K562 (cell line): ENCODE results near the gene RNF6. TPM values are rescaled to one million over a fixed set of nuclear protein-coding genes. Genes with fewer than 3 reads are reported as not detected.

Experiments used
- ATAC-seq: fragments of 200-7000 bp; cut with Tn5 transposase; 3 replicates; pipeline ENCODE4 v1.9.1; 2020; ENCODE audit warnings: moderate library complexity
- BruUV-seq: library from RNA; stranded (reverse); fragments of 400-500 nt; replicated peaks from 2 replicates; lab custom pipeline; 2021; lab: Mats Ljungman, UMichigan
- CTCF ChIA-PET: fragments of 300-600 bp; formaldehyde crosslinking; extraction: SDS; loops from one replicate; lab custom pipeline; 2021; ENCODE audit warnings: low intra/inter-chr PET ratio; lab: Yijun Ruan, JAX
- POLR2A ChIA-PET: fragments of 300-600, 350-650 bp; sonication (Branson Sonifier 250); formaldehyde crosslinking; extraction: SDS; loops from one replicate; lab custom pipeline; 2021; ENCODE audit warnings: antibody characterized with exemption, inconsistent platforms; lab: Yijun Ruan, JAX
- DNase-seq, 4 experiments: peaks; one replicate each; pipeline versions ENCODE4 v3.0.0 to v3.0.0-alpha.2; 2011 to 2018; ENCODE audit warnings: low spot score in 3 of 4, mixed read lengths in 3 of 4; ENCODE audit errors: extremely low read depth in 1 of 4
- FAIRE-seq: peaks from 2 replicates; lab custom pipeline; 2011; peaks lifted over from hg19 to GRCh38; lab: Jason Lieb, UNC
- H2AFZ ChIP-seq: 2 replicates; pipeline ENCODE4 v1.6.0; 2011; ENCODE audit warnings: low read depth, low read length, control low read depth, inconsistent platforms
- H3K27ac ChIP-seq: fragments of 200-600 bp; 3 replicates; pipeline ENCODE4 v1.8.0; 2011; ENCODE audit warnings: low read depth, mild to moderate bottlenecking, control low read depth, inconsistent platforms, low read length, moderate library complexity, mixed read lengths; ENCODE audit errors: extremely low read depth
- H3K27me3 ChIP-seq, 2 experiments: fragments of 300-600 bp in 1 of 2; 2 replicates in 1 of 2; 3 replicates in 1 of 2; pipeline versions ENCODE4 v1.6.0 to v1.8.0; 2011; ENCODE audit warnings: inconsistent platforms in 2 of 2, low read length in 2 of 2, mild to moderate bottlenecking in 1 of 2, mixed read lengths in 1 of 2, moderate library complexity in 1 of 2; ENCODE audit not compliant: control insufficient read depth in 2 of 2, insufficient read depth in 2 of 2
- H3K36me3 ChIP-seq: fragments of 300-600 bp; 3 replicates; pipeline ENCODE4 v1.8.0; 2011; ENCODE audit warnings: mild to moderate bottlenecking, low read length, inconsistent platforms; ENCODE audit not compliant: control insufficient read depth, insufficient read depth
- H3K4me1 ChIP-seq, 2 experiments: fragments of 200-600 bp in 1 of 2; replicated peaks in 1 of 2; 2 replicates in 1 of 2; 3 replicates in 1 of 2; pipeline versions ENCODE4 v1.5.1 to v1.8.0; 2011; ENCODE audit warnings: inconsistent platforms in 2 of 2, low read length in 2 of 2, mild to moderate bottlenecking in 1 of 2, mixed read lengths in 1 of 2, moderate library complexity in 1 of 2; ENCODE audit not compliant: control insufficient read depth in 2 of 2, insufficient read depth in 2 of 2
- H3K4me2 ChIP-seq: 2 replicates; pipeline ENCODE4 v1.6.1; 2011; ENCODE audit warnings: low read length, control low read depth, inconsistent platforms, mixed read lengths; ENCODE audit not compliant: insufficient read depth
- H3K4me3 ChIP-seq: fragments of 200-600 bp; sonication (generic), shearing (Covaris generic); 2 replicates; pipeline ENCODE4 v1.5.1; 2016; ENCODE audit warnings: control low read depth, inconsistent platforms
- H3K79me2 ChIP-seq: fragments of 200-600 bp; 3 replicates; pipeline ENCODE4 v1.8.0; 2011; ENCODE audit warnings: low read length, inconsistent platforms; ENCODE audit not compliant: control insufficient read depth, insufficient read depth
- H3K9ac ChIP-seq, 2 experiments: 2 replicates each; pipeline versions ENCODE4 v1.6.0 to v1.6.1; 2011; ENCODE audit warnings: low read depth in 2 of 2, low read length in 2 of 2, control low read depth in 1 of 2, inconsistent platforms in 1 of 2, mild to moderate bottlenecking in 1 of 2, mixed read lengths in 1 of 2; ENCODE audit not compliant: insufficient read depth in 1 of 2
- H3K9me1 ChIP-seq: one replicate; pipeline ENCODE4 v1.6.0; 2011; ENCODE audit warnings: inconsistent platforms, mild to moderate bottlenecking, low read length, moderate library complexity; ENCODE audit not compliant: control insufficient read depth, insufficient read depth
- H3K9me3 ChIP-seq: replicated peaks from 2 replicates; pipeline ENCODE4 v1.5.1; 2011; ENCODE audit warnings: low read depth, low read length, inconsistent platforms; ENCODE audit not compliant: control insufficient read depth, insufficient read depth
- H4K20me1 ChIP-seq: replicated peaks from 2 replicates; pipeline ENCODE4 v1.6.1; 2011; ENCODE audit warnings: low read length, inconsistent platforms, mixed read lengths; ENCODE audit not compliant: control insufficient read depth, insufficient read depth
- E2F6 ChIP-seq, 2 experiments: IDR thresholded peaks; 2 replicates each; pipeline ENCODE4 v1.6.1; 2011; ENCODE audit warnings: borderline replicate concordance in 1 of 2, control low read depth in 1 of 2, low read depth in 1 of 2, low read length in 1 of 2, mild to moderate bottlenecking in 1 of 2, mixed read lengths in 1 of 2, moderate library complexity in 1 of 2; ENCODE audit not compliant: insufficient read depth in 1 of 2, insufficient read length in 1 of 2, poor library complexity in 1 of 2, severe bottlenecking in 1 of 2; ENCODE audit errors: extremely low read depth in 1 of 2
- PATZ1 ChIP-seq: fragments of 250-450 bp; sonication (Bioruptor Pico); IDR thresholded peaks from 2 replicates; pipeline ENCODE4 v1.5.0; 2020; ENCODE audit warnings: mild to moderate bottlenecking, borderline replicate concordance
- WGBS: fragments of 100-300 bp; shearing (Covaris generic); methylation state at CpG from one replicate; pipeline ENCODE4 v1.1.6; 2016; ENCODE audit warnings: low coverage, mixed read lengths; ENCODE audit not compliant: insufficient coverage; ENCODE audit errors: missing lambda C conversion rate; 5-methylcytosine and 5-hydroxymethylcytosine counted together
- in situ Hi-C: fragments of 300-500 bp; cut with MboI; formaldehyde crosslinking; loops from 4 replicates; pipeline ENCODE4 v1.15.0; 2018; ENCODE audit warnings: inconsistent platforms, mixed read lengths
- intact Hi-C: fragments of 100-400 bp; cut with micrococcal nuclease; formaldehyde crosslinking; loops from 2 replicates; pipeline ENCODE4 v1.14.2; 2022
- polyA plus RNA-seq, 8 experiments: library from polyadenylated mRNA; depleted of rRNA in 4 of 8; stranded (reverse) in 5 of 8; unstranded in 3 of 8; fragments of >200 nt; fragmentation: Nextera tagmentation in 2 of 8; fragmentation: Illumina TruSeq in 1 of 8; extraction: Ambion mirVana in 2 of 8; extraction: Trizol in 1 of 8; gene quantifications; 2 replicates each; pipeline versions ENCODE4 v1.2.1 to v1.2.3, GENCODE V29; 2011 to 2014; ENCODE audit warnings: inconsistent platforms in 1 of 8, missing spikeins in 1 of 8
- total RNA-seq, 7 experiments: library from RNA; depleted of rRNA in 6 of 7; stranded (reverse); fragments of >200 nt in 6 of 7; fragmentation: Illumina TruSeq in 2 of 7; extraction: Trizol in 2 of 7; gene quantifications; 2 replicates each; pipeline versions ENCODE4 v1.2.1 to v1.2.3, GENCODE V29; 2011 to 2021; ENCODE audit warnings: low replicate concordance in 1 of 7
- TF ChIP-seq, protein P1 (sequence below): fragments of 200-800 bp; sonication (Bioruptor generic); IDR thresholded peaks from 2 replicates; pipeline ENCODE4 v1.6.1; 2016; ENCODE audit warnings: missing genetic modification characterization, missing compliant biosample characterization
- TF ChIP-seq, protein P2 (sequence below): fragments of 250-450 bp; sonication (Bioruptor Pico); IDR thresholded peaks from 2 replicates; pipeline ENCODE4 v1.5.0; 2021; ENCODE audit warnings: mild to moderate bottlenecking, moderate library complexity

RNF6 gene
- total and polyA plus RNA-seq, 9 of the 15 experiments (the other 6 are each of a cell fraction or from before 2014, with no cell fraction given), result 12.0 to 31.4 (median 22.3) TPM

GRCh38 chr13:26168835-26169234, 53.3 kb downstream of the RNF6 start:
- no peak overlapping the region for H3K4me3 ChIP-seq
- in situ Hi-C loops (no loop called here), intact Hi-C loops (no loop called here)
- no peaks in the 10 kb centered on the region for H4K20me1 ChIP-seq
- H3K27me3 ChIP-seq, result peaks cover 0 to 2% of the 10 kb centered on the region in 2 experiments; a peak in 1 of 5 replicates
- H3K36me3 ChIP-seq, result no peaks in the 10 kb centered on the region
- no peaks in the 10 kb centered on the region for H3K9me3 ChIP-seq
- H3K9me1 ChIP-seq, result no peaks in the 10 kb centered on the region
- WGBS, result 0% methylated on average over 3 of the region's 3 CpGs
- DNase-seq (no peak), FAIRE-seq (no peak), ATAC-seq (no peak)
- H3K27ac ChIP-seq, result no peak overlapping the region
- CTCF ChIA-PET, result no interaction called here
- H3K9ac ChIP-seq, result no peak overlapping the region
- POLR2A ChIA-PET, result no interaction called here
- no TSS peak for BruUV-seq
- H2AFZ ChIP-seq, result no peak overlapping the region
- no peaks in the 10 kb centered on the region for H3K4me1 ChIP-seq
- no peaks in the 10 kb centered on the region for H3K79me2 ChIP-seq
- no peak overlapping the region for H3K4me2 ChIP-seq
- TF ChIP-seq E2F6 (IDR thresholded peaks at IDR 0.05; ENCODE audit: borderline replicate concordance in 1 of 2, extremely low read depth in 1 of 2, insufficient read depth in 1 of 2, insufficient read length in 1 of 2, low read depth in 1 of 2, low read length in 1 of 2, poor library complexity in 1 of 2, severe bottlenecking in 1 of 2) (no peak), PATZ1 (CRISPR knock-in tag) (no peak)
- TF ChIP-seq, protein P1, sequence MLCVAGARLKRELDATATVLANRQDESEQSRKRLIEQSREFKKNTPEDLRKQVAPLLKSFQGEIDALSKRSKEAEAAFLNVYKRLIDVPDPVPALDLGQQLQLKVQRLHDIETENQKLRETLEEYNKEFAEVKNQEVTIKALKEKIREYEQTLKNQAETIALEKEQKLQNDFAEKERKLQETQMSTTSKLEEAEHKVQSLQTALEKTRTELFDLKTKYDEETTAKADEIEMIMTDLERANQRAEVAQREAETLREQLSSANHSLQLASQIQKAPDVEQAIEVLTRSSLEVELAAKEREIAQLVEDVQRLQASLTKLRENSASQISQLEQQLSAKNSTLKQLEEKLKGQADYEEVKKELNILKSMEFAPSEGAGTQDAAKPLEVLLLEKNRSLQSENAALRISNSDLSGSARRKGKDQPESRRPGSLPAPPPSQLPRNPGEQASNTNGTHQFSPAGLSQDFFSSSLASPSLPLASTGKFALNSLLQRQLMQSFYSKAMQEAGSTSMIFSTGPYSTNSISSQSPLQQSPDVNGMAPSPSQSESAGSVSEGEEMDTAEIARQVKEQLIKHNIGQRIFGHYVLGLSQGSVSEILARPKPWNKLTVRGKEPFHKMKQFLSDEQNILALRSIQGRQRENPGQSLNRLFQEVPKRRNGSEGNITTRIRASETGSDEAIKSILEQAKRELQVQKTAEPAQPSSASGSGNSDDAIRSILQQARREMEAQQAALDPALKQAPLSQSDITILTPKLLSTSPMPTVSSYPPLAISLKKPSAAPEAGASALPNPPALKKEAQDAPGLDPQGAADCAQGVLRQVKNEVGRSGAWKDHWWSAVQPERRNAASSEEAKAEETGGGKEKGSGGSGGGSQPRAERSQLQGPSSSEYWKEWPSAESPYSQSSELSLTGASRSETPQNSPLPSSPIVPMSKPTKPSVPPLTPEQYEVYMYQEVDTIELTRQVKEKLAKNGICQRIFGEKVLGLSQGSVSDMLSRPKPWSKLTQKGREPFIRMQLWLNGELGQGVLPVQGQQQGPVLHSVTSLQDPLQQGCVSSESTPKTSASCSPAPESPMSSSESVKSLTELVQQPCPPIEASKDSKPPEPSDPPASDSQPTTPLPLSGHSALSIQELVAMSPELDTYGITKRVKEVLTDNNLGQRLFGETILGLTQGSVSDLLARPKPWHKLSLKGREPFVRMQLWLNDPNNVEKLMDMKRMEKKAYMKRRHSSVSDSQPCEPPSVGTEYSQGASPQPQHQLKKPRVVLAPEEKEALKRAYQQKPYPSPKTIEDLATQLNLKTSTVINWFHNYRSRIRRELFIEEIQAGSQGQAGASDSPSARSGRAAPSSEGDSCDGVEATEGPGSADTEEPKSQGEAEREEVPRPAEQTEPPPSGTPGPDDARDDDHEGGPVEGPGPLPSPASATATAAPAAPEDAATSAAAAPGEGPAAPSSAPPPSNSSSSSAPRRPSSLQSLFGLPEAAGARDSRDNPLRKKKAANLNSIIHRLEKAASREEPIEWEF (CRISPR knock-in tag), result no peak
- TF ChIP-seq, protein P2, sequence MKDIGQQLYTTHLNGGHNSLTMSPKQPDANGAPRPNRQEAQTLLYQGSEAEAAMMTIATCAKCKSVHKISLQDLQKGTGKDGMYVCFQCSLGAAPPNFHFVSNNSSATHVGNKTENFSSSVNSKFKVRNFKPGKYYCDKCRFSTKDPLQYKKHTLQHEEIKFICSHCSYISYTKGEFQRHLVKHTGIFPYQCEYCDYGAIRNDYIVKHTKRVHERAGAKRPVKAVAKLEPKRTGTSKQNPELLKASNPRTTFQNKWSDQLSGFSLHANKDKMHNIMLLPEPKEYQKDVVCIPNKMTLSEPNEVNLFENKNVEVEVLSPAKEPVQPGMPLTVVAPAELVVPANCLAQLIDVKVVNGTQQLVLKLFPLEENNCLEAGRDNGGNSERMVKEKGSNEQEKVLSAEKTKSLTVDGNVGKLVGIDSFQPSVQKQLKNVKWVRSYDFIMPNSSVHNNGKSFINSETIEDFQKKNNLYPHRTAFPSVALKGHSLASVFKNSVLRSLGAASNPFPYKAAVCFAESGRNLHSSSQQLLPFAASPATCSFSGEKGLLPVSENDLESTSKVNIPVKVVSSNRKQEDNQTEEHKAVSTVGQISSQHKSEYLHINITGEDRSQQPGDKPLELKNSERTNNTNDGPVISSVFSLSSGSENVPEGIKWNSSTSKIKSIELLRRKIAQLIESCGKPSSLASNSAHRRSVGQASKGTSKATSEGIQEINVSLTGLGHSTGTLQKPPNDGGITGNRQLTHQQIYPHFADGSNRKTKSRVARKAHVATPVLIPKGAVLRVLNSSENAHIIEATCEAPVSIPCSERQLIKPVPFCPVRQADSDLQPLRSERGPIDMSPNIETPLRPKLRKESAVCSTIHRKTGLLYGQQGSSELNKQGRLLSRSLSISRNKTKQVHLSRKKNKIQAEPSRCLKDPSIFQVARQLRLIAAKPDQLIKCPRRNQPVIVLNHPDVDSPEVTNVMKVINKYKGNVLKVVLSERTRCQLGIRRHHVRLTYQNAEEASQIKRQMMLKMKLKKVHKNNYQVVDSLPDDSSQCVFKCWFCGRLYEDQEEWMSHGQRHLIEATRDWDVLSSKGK, result no peak
